ENCODE results near the gene POU4F2. TPM values are rescaled to one million over a fixed set of nuclear protein-coding genes. Genes with fewer than 3 reads are reported as not detected.

POU4F2 gene, protein sequence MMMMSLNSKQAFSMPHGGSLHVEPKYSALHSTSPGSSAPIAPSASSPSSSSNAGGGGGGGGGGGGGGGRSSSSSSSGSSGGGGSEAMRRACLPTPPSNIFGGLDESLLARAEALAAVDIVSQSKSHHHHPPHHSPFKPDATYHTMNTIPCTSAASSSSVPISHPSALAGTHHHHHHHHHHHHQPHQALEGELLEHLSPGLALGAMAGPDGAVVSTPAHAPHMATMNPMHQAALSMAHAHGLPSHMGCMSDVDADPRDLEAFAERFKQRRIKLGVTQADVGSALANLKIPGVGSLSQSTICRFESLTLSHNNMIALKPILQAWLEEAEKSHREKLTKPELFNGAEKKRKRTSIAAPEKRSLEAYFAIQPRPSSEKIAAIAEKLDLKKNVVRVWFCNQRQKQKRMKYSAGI
- total RNA-seq: not detected in 2 replicates

GRCh38 chr4:146638786-146639505 is at the start of gene POU4F2:
POU4F2 (plus strand) TSS chr4:146638893; CDS start chr4:146639141, 248 bp downstream.
- Mint-ChIP-seq H3K27me3 (peaks cover 81% of the 10 kb centered on the region), H3K36me3 (ENCODE audit: low read depth) (peaks cover 3% of the 10 kb centered on the region), H3K4me3 (peak within 1 kb of the TSS; percentile 28), H3K4me1 (peaks cover 10% of the 10 kb centered on the region), H3K9me3 (peaks cover 23% of the 10 kb centered on the region), H3K27ac (peak within 1 kb of the TSS; percentile 67)
- intact Hi-C loops (cut with micrococcal nuclease): no loop called here
- peak; percentile 61 for DNase-seq

- H3K4me1 Mint-ChIP-seq: no peaks in the 10 kb centered on the region
- H3K36me3 Mint-ChIP-seq (ENCODE audit: low read depth): no peaks in the 10 kb centered on the region
- no peak overlapping the region for H3K4me3 Mint-ChIP-seq
- no peak overlapping the region for H3K27ac Mint-ChIP-seq
- intact Hi-C loops (cut with micrococcal nuclease): no loop called here
- peaks cover 4% of the 10 kb centered on the region for H3K9me3 Mint-ChIP-seq
- DNase-seq: no peak
- H3K27me3 Mint-ChIP-seq: no peaks in the 10 kb centered on the region
Observed at GRCh38 chr4:146590801-146591200, 47.9 kb upstream of the POU4F2 start.

- Mint-ChIP-seq H3K4me3 (no peak overlapping the region), H3K27me3 (no peaks in the 10 kb centered on the region), H3K27ac (no peak overlapping the region), H3K4me1 (no peaks in the 10 kb centered on the region), H3K9me3 (peaks cover 6% of the 10 kb centered on the region), H3K36me3 (ENCODE audit: low read depth) (no peaks in the 10 kb centered on the region)
- DNase-seq: no peak
- intact Hi-C loops (cut with micrococcal nuclease): no loop called here
Observed at GRCh38 chr4:146592019-146592418, 46.7 kb upstream of the POU4F2 start.

DNA sequence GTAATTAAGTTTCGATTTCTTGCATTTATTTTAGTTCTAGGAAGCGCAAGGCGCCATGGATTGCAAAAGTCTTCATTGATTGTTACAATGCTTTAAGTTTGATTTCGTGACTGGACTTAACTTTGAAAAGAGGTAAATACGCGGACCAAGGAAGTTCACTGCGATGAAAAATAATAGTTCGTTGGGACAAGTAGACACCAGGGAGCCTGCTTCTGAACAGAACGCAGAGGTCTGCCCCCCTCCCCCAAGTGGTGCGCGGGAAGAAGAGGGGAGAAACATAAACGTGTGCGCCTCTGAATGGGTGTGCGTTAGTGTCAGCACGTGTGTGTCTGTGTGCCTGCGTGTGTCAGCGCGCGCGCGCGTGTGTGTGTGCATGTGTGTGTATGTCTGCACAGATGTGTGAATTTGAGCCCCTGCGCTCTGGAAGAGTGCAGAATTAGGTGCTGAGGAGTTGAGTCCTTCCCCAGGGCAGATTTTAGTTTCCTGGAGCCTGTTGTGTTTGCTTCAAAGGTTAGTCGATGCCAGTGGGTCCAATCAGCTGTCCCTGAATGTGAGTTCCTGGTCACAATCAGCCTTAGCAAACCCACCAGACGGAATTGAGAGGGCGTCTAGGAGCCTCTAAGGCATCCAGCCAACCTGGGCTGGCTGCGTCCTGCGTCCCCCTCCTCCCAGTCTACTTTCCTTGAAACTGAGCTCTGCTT is 5.8 kb upstream of the POU4F2 start:
- peaks cover 81% of the 10 kb centered on the region for H3K27me3 Mint-ChIP-seq
- H3K4me3 Mint-ChIP-seq: no peak overlapping the region
- intact Hi-C loops (cut with micrococcal nuclease): no loop called here
- DNase-seq: no peak
- H3K36me3 Mint-ChIP-seq (ENCODE audit: low read depth): peaks cover 3% of the 10 kb centered on the region
- peaks cover 5% of the 10 kb centered on the region for H3K4me1 Mint-ChIP-seq
- H3K27ac Mint-ChIP-seq: no peak overlapping the region
- peaks cover 8% of the 10 kb centered on the region for H3K9me3 Mint-ChIP-seq

DNA sequence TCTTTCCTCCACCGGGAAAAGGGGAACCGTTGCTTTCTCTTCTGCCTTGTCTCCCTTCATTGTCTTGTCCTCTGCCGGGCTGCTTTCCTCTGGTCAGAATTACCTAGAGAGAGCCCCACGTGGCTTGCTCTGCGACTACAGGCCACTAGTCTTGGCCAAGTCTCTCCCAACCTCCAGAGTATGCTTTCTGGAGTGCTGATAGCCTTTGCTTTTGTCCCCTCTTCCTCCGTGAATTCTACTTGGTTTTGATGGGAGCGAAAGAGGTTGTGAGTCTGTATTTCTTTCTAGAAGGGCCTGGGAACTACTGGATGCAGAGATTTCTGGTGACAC is 5.3 kb upstream of the POU4F2 start:
- Mint-ChIP-seq H3K9me3 (peaks cover 11% of the 10 kb centered on the region), H3K36me3 (ENCODE audit: low read depth) (peaks cover 3% of the 10 kb centered on the region), H3K27ac (no peak overlapping the region), H3K4me3 (no peak overlapping the region), H3K27me3 (peaks cover 84% of the 10 kb centered on the region), H3K4me1 (peaks cover 8% of the 10 kb centered on the region)
- no peak for DNase-seq
- intact Hi-C loops (cut with micrococcal nuclease): no loop called here

GRCh38 chr4:146634825-146635224 is 3.9 kb upstream of the POU4F2 start:
- peaks cover 16% of the 10 kb centered on the region for H3K9me3 Mint-ChIP-seq
- H3K4me1 Mint-ChIP-seq: peaks cover 10% of the 10 kb centered on the region
- H3K36me3 Mint-ChIP-seq (ENCODE audit: low read depth): peaks cover 3% of the 10 kb centered on the region
- intact Hi-C loops (cut with micrococcal nuclease): no loop called here
- no peak overlapping the region for H3K27ac Mint-ChIP-seq
- H3K27me3 Mint-ChIP-seq: peaks cover 81% of the 10 kb centered on the region
- DNase-seq: no peak
- no peak overlapping the region for H3K4me3 Mint-ChIP-seq

DNA sequence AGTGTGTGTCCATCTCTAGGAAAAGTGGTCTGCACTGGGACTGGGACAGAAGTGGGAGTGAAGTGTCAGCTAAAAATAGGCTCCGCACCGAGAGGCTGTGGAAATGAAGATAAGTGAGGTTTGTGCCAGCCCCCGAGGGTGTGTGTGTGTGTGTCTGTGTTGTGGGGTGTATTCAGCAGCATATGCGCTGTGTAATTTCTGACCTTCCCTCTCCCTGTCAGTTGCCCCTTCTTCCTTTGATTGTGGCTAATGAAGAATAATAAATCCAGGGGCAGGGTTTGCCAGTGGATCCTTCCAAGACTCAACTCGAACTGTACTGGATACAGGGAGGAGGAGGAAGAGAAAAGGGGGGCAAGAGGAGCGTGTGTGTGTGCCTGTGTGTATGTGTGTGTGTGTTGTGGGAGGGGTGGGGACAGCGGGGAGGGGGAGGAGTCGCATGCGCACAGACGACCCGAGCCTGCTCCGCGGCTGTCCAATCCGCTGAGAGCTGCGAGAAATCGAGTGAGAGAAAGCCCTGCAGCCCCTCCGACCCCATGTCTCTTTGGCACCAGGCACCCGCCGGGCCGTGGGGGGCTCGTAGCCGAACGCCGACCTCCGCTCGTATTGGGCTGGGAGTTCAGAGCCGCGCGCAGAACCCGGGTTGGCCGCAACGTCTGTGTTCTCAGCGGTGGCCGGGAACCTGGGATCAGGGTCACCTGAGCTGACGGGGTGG is 916 bp upstream of the POU4F2 start:
- DNase-seq: no peak
- H3K27ac Mint-ChIP-seq: peak overlapping the region; percentile 67
- intact Hi-C loops (cut with micrococcal nuclease): loop anchor here (2.0 kb wide), 1 partner anchor 295 kb away; no protein-coding TSS in a partner anchor
- H3K4me1 Mint-ChIP-seq: peaks cover 10% of the 10 kb centered on the region
- H3K9me3 Mint-ChIP-seq: peaks cover 23% of the 10 kb centered on the region
- peak overlapping the region; percentile 28 for H3K4me3 Mint-ChIP-seq
- H3K27me3 Mint-ChIP-seq: peaks cover 87% of the 10 kb centered on the region
- peaks cover 3% of the 10 kb centered on the region for H3K36me3 Mint-ChIP-seq (ENCODE audit: low read depth)

- DNase-seq: no peak
- peak overlapping the region; percentile 62 for H3K27ac Mint-ChIP-seq
- H3K4me3 Mint-ChIP-seq: peak overlapping the region; percentile 28
- H3K36me3 Mint-ChIP-seq (ENCODE audit: low read depth): peaks cover 3% of the 10 kb centered on the region
- peaks cover 10% of the 10 kb centered on the region for H3K4me1 Mint-ChIP-seq
- peaks cover 84% of the 10 kb centered on the region for H3K27me3 Mint-ChIP-seq
- intact Hi-C loops (cut with micrococcal nuclease): no loop called here
- peaks cover 23% of the 10 kb centered on the region for H3K9me3 Mint-ChIP-seq
Observed at GRCh38 chr4:146638333-146638785, 334 bp upstream of the POU4F2 start.

DNA sequence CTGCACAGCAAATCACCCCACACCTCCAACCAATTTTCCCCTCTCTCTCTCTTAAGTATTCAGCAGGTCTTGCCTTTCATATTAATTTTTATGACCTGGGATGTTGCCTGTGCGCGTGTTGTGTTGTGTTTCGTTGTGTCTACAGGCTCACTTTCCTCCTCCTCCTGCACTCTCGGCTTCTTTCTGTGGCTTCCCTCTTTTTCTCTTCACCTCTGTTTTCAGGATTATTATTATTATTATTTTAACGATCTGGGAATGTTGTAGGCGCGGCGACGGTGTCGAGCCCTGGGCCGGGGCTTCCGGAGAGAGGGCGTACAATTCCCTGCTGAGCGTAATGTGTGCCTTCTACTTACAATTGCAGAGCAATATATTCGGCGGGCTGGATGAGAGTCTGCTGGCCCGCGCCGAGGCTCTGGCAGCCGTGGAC is 826 bp downstream of the POU4F2 start:
- peak overlapping the region; percentile 67 for H3K27ac Mint-ChIP-seq
- no peak overlapping the region for H3K4me3 Mint-ChIP-seq
- DNase-seq: no peak
- peaks cover 23% of the 10 kb centered on the region for H3K9me3 Mint-ChIP-seq
- H3K36me3 Mint-ChIP-seq (ENCODE audit: low read depth): peaks cover 3% of the 10 kb centered on the region
- H3K4me1 Mint-ChIP-seq: peaks cover 10% of the 10 kb centered on the region
- intact Hi-C loops (cut with micrococcal nuclease): no loop called here
- H3K27me3 Mint-ChIP-seq: peaks cover 81% of the 10 kb centered on the region

GRCh38 chr4:146640021-146640464 is 1.4 kb downstream of the POU4F2 start:
- Mint-ChIP-seq H3K4me1 (peaks cover 10% of the 10 kb centered on the region), H3K27me3 (peaks cover 79% of the 10 kb centered on the region), H3K36me3 (ENCODE audit: low read depth) (peaks cover 3% of the 10 kb centered on the region), H3K9me3 (peaks cover 26% of the 10 kb centered on the region), H3K27ac (peak overlapping the region; percentile 67), H3K4me3 (no peak overlapping the region)
- DNase-seq: no peak
- intact Hi-C loops (cut with micrococcal nuclease): loop anchor here (2.0 kb wide), 1 partner anchor 15 kb away; no protein-coding TSS in a partner anchor

DNA sequence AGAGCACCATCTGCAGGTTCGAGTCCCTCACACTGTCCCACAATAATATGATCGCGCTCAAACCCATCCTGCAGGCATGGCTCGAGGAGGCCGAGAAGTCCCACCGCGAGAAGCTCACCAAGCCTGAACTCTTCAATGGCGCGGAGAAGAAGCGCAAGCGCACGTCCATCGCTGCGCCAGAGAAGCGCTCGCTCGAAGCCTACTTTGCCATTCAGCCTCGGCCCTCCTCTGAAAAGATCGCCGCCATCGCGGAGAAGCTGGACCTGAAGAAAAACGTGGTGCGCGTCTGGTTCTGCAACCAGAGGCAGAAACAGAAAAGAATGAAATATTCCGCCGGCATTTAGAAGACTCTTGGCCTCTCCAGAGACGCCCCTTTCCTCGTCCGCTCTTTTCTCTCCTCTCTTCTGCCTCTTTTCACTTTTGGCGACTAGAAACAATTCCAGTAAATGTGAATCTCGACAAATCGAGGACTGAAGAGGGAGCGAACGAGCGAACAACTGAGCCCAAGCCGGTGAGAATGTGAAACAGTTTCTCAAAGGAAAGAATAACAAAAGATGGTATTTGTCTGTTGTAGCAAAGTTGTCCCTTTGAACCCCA is 1.9 kb downstream of the POU4F2 start:
- peaks cover 3% of the 10 kb centered on the region for H3K36me3 Mint-ChIP-seq (ENCODE audit: low read depth)
- no peak overlapping the region for H3K4me3 Mint-ChIP-seq
- DNase-seq: no peak
- peaks cover 26% of the 10 kb centered on the region for H3K9me3 Mint-ChIP-seq
- peak overlapping the region; percentile 54 for H3K27ac Mint-ChIP-seq
- intact Hi-C loops (cut with micrococcal nuclease): loop anchor here (2.0 kb wide), 1 partner anchor 14 kb away; no protein-coding TSS in a partner anchor
- peaks cover 75% of the 10 kb centered on the region for H3K27me3 Mint-ChIP-seq
- peaks cover 10% of the 10 kb centered on the region for H3K4me1 Mint-ChIP-seq

- Mint-ChIP-seq H3K9me3 (peaks cover 26% of the 10 kb centered on the region), H3K27ac (no peak overlapping the region), H3K4me1 (peaks cover 10% of the 10 kb centered on the region), H3K36me3 (ENCODE audit: low read depth) (peaks cover 3% of the 10 kb centered on the region), H3K4me3 (no peak overlapping the region), H3K27me3 (peaks cover 74% of the 10 kb centered on the region)
- intact Hi-C loops (cut with micrococcal nuclease): loop anchor here (2.0 kb wide), 1 partner anchor 13 kb away; no protein-coding TSS in a partner anchor
- DNase-seq: no peak
Observed at GRCh38 chr4:146641762-146642161, 3.1 kb downstream of the POU4F2 start.
